HEK293 (cell line): ENCODE measurements around the gene THEM5.

ENCODE experiments used
- CTCF ChIA-PET: fragments of 350-600 bp; formaldehyde crosslinking; extraction: SDS; loops from one replicate; lab custom pipeline; 2021; ENCODE audit warnings: antibody characterized with exemption; lab: Yijun Ruan, JAX
- POLR2A ChIA-PET: fragments of 300-600 bp; formaldehyde crosslinking; extraction: SDS; loops from one replicate; lab custom pipeline; 2020; ENCODE audit warnings: antibody characterized with exemption, inconsistent platforms; lab: Yijun Ruan, JAX
- H3K27ac ChIP-seq: fragments of 200-500 bp; sonication (Bioruptor generic); 2 replicates; pipeline ENCODE4 v1.5.1; 2014; ENCODE audit warnings: low read depth, low read length, control low read depth, inconsistent platforms; ENCODE audit errors: extremely low read depth
- H3K36me3 ChIP-seq, 2 experiments: fragments of 200-500 bp in 1 of 2; sonication (Bioruptor generic) in 1 of 2; 1 replicate in 1 of 2; 2 replicates in 1 of 2; pipeline ENCODE4 v1.5.1; 2014 to 2017; ENCODE audit warnings: inconsistent platforms in 2 of 2, low read length in 2 of 2; ENCODE audit not compliant: control insufficient read depth in 2 of 2, insufficient read depth in 1 of 2
- H3K4me1 ChIP-seq: fragments of 200-500 bp; sonication (Bioruptor generic); 2 replicates; pipeline ENCODE4 v1.5.1; 2014; ENCODE audit warnings: mild to moderate bottlenecking, low read length, inconsistent platforms; ENCODE audit not compliant: control insufficient read depth, insufficient read depth
- H3K4me3 ChIP-seq: 2 replicates; pipeline ENCODE4 v1.5.1; 2011; ENCODE audit warnings: low read depth, mild to moderate bottlenecking, control low read depth, low read length, moderate library complexity
- H3K9me3 ChIP-seq: fragments of 200-500 bp; sonication (Bioruptor generic); 2 replicates; pipeline ENCODE4 v1.5.1; 2014; ENCODE audit warnings: low read depth, low read length, inconsistent platforms; ENCODE audit not compliant: control insufficient read depth, insufficient read depth
- HOXD13 ChIP-seq: sonication (generic); formaldehyde crosslinking; IDR thresholded peaks from 2 replicates; pipeline ENCODE4 v1.8.0; 2022; ENCODE audit warnings: missing genetic modification reagents, borderline replicate concordance
- MZF1 ChIP-seq: fragments of 450-650 bp; formaldehyde crosslinking; IDR thresholded peaks from 2 replicates; pipeline ENCODE4 v1.5.1; 2017; ENCODE audit warnings: missing biosample characterization, missing genetic modification characterization, borderline replicate concordance
- OSR2 ChIP-seq: fragments of 450-650 bp; formaldehyde crosslinking; IDR thresholded peaks from 2 replicates; pipeline ENCODE4 v1.5.1; 2016; ENCODE audit warnings: missing biosample characterization, missing genetic modification characterization
- PRDM2 ChIP-seq: fragments of 450-650 bp; formaldehyde crosslinking; IDR thresholded peaks from 2 replicates; pipeline ENCODE4 v1.5.1; 2016; ENCODE audit warnings: missing biosample characterization, missing genetic modification characterization, borderline replicate concordance
- ZBTB48 ChIP-seq: fragments of 450-650 bp; formaldehyde crosslinking; IDR thresholded peaks from 2 replicates; pipeline ENCODE4 v1.5.1; 2016; ENCODE audit warnings: missing biosample characterization, missing genetic modification characterization
- ZBTB6 ChIP-seq: fragments of 450-650 bp; formaldehyde crosslinking; IDR thresholded peaks from 2 replicates; pipeline ENCODE4 v1.5.1; 2017; ENCODE audit warnings: missing biosample characterization, missing genetic modification characterization
- ZFP3 ChIP-seq: fragments of 450-650 bp; formaldehyde crosslinking; IDR thresholded peaks from 2 replicates; pipeline ENCODE4 v1.5.1; 2016; ENCODE audit warnings: low read depth, missing biosample characterization, missing genetic modification characterization
- ZFP69B ChIP-seq: fragments of 450-650 bp; formaldehyde crosslinking; IDR thresholded peaks from 2 replicates; pipeline ENCODE4 v1.5.1; 2016; ENCODE audit warnings: missing biosample characterization, missing genetic modification characterization
- ZNF16 ChIP-seq: fragments of 450-650 bp; formaldehyde crosslinking; IDR thresholded peaks from 2 replicates; pipeline ENCODE4 v1.5.1; 2016; ENCODE audit warnings: low read depth, missing biosample characterization, missing genetic modification characterization
- ZNF214 ChIP-seq: fragments of 450-650 bp; formaldehyde crosslinking; IDR thresholded peaks from 2 replicates; pipeline ENCODE4 v1.5.1; 2017; ENCODE audit warnings: missing biosample characterization, mild to moderate bottlenecking, missing genetic modification characterization, borderline replicate concordance
- ZNF23 ChIP-seq: fragments of 450-650 bp; formaldehyde crosslinking; IDR thresholded peaks from 2 replicates; pipeline ENCODE4 v1.5.1; 2016; ENCODE audit warnings: missing biosample characterization, missing genetic modification characterization, borderline replicate concordance
- ZNF398 ChIP-seq: fragments of 450-650 bp; formaldehyde crosslinking; IDR thresholded peaks from 2 replicates; pipeline ENCODE4 v1.5.1; 2017; ENCODE audit warnings: missing biosample characterization, missing genetic modification characterization
- ZNF548 ChIP-seq: fragments of 450-650 bp; formaldehyde crosslinking; IDR thresholded peaks from 2 replicates; pipeline ENCODE4 v1.5.1; 2016; ENCODE audit warnings: missing biosample characterization, missing genetic modification characterization
- ZNF747 ChIP-seq: fragments of 450-650 bp; formaldehyde crosslinking; IDR thresholded peaks from 2 replicates; pipeline ENCODE4 v1.5.1; 2016; ENCODE audit warnings: missing biosample characterization, missing genetic modification characterization
- ZSCAN23 ChIP-seq: fragments of 450-650 bp; formaldehyde crosslinking; IDR thresholded peaks from 2 replicates; pipeline ENCODE4 v1.5.1; 2016; ENCODE audit warnings: missing biosample characterization, missing genetic modification characterization
- TF ChIP-seq, protein P1 (sequence below): IDR thresholded peaks from 2 replicates; pipeline ENCODE4 v1.6.1; 2011; ENCODE audit warnings: mild to moderate bottlenecking, low read depth, low read length, borderline replicate concordance
- TF ChIP-seq, protein P2 (sequence below): fragments of 450-650 bp; formaldehyde crosslinking; optimal IDR thresholded peaks from 2 replicates; pipeline ENCODE3; 2016; ENCODE audit warnings: missing biosample characterization, mild to moderate bottlenecking, missing genetic modification characterization
- TF ChIP-seq, protein P3 (sequence below): fragments of 450-650 bp; formaldehyde crosslinking; IDR thresholded peaks from 2 replicates; pipeline ENCODE4 v1.5.1; 2016; ENCODE audit warnings: missing biosample characterization, missing genetic modification characterization

THEM5 gene

GRCh38 chr1:151862604-151863003, 9.1 kb upstream of the THEM5 start (continued):
- TF ChIP-seq, protein P1, sequence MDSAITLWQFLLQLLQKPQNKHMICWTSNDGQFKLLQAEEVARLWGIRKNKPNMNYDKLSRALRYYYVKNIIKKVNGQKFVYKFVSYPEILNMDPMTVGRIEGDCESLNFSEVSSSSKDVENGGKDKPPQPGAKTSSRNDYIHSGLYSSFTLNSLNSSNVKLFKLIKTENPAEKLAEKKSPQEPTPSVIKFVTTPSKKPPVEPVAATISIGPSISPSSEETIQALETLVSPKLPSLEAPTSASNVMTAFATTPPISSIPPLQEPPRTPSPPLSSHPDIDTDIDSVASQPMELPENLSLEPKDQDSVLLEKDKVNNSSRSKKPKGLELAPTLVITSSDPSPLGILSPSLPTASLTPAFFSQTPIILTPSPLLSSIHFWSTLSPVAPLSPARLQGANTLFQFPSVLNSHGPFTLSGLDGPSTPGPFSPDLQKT, result no peak
- no peak for TF ChIP-seq ZSCAN23 (tag by site-specific recombination)
- no peak for TF ChIP-seq ZBTB6 (tag by site-specific recombination)
- TF ChIP-seq ZNF16 (tag by site-specific recombination), result no peak
- TF ChIP-seq ZNF548 (tag by site-specific recombination), result no peak
- no peak for TF ChIP-seq ZBTB48 (tag by site-specific recombination)

GRCh38 chr1:151860504-151861187, 7.1 kb upstream of the THEM5 start:
- H3K4me1 ChIP-seq, result no peaks in the 10 kb centered on the region
- CTCF ChIA-PET, result no interaction called here

More at GRCh38 chr1:151860504-151861187, 7.1 kb upstream of the THEM5 start:
- TF ChIP-seq, protein P1, result no peak
- TF ChIP-seq, protein P2, sequence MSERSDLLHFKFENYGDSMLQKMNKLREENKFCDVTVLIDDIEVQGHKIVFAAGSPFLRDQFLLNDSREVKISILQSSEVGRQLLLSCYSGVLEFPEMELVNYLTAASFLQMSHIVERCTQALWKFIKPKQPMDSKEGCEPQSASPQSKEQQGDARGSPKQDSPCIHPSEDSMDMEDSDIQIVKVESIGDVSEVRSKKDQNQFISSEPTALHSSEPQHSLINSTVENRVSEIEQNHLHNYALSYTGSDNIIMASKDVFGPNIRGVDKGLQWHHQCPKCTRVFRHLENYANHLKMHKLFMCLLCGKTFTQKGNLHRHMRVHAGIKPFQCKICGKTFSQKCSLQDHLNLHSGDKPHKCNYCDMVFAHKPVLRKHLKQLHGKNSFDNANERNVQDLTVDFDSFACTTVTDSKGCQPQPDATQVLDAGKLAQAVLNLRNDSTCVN (tag by site-specific recombination), result no peak
- TF ChIP-seq HOXD13 (CRISPR knock-in tag) (no peak), ZFP3 (tag by site-specific recombination) (no peak), ZNF747 (no peak), ZNF398 (tag by site-specific recombination) (no peak), MZF1 (tag by site-specific recombination) (no peak), ZNF214 (tag by site-specific recombination) (no peak), ZFP69B (no peak), ZNF23 (tag by site-specific recombination) (no peak), ZBTB6 (tag by site-specific recombination) (no peak), ZSCAN23 (tag by site-specific recombination) (no peak), PRDM2 (tag by site-specific recombination) (no peak), OSR2 (tag by site-specific recombination) (no peak)
- TF ChIP-seq, protein P3, sequence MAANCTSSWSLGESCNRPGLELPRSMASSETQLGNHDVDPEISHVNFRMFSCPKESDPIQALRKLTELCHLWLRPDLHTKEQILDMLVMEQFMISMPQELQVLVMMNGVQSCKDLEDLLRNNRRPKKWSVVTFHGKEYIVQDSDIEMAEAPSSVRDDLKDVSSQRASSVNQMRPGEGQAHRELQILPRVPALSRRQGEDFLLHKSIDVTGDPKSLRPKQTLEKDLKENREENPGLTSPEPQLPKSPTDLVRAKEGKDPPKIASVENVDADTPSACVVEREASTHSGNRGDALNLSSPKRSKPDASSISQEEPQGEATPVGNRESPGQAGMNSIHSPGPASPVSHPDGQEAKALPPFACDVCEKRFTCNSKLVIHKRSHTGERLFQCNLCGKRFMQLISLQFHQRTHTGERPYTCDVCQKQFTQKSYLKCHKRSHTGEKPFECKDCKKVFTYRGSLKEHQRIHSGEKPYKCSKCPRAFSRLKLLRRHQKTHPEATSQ, result no peak
- no peak overlapping the region for H3K4me3 ChIP-seq
- POLR2A ChIA-PET, result interaction anchor here (0.9 kb wide), 1 partner anchor 321 kb away, joined by 3 read pairs; no protein-coding TSS in a partner anchor
- no peaks in the 10 kb centered on the region for H3K36me3 ChIP-seq
- no peak overlapping the region for H3K27ac ChIP-seq
- no peaks in the 10 kb centered on the region for H3K9me3 ChIP-seq
